Calu3 (cell line): ENCODE data around the gene TNP2. TPM values are rescaled to one million over a fixed set of nuclear protein-coding genes. Genes with fewer than 3 reads are reported as not detected.

Source experiments
- BruUV-seq: library from RNA; stranded (reverse); fragments of 400-500 nt; replicated peaks from 2 replicates; lab custom pipeline; 2021; lab: Mats Ljungman, UMichigan
- CTCF ChIA-PET: fragments of 300-600 bp; sonication (Branson Sonifier 250); formaldehyde crosslinking; loops from one replicate; lab custom pipeline; 2022; ENCODE audit warnings: antibody characterized with exemption; lab: Charles Lee
- DNase-seq: peaks from one replicate; pipeline ENCODE4 v3.0.0; 2022
- H3K27ac Mint-ChIP-seq: one replicate; pipeline ENCODE4 v1.8.0; 2022; ENCODE audit warnings: mixed read lengths; ENCODE audit not compliant: unreplicated experiment
- H3K27me3 Mint-ChIP-seq: one replicate; pipeline ENCODE4 v1.8.0; 2022; ENCODE audit warnings: mixed read lengths; ENCODE audit not compliant: unreplicated experiment
- H3K36me3 Mint-ChIP-seq: one replicate; pipeline ENCODE4 v1.8.0; 2022; ENCODE audit warnings: mild to moderate bottlenecking, moderate library complexity, mixed read lengths; ENCODE audit not compliant: insufficient read depth, unreplicated experiment
- H3K4me1 Mint-ChIP-seq: one replicate; pipeline ENCODE4 v1.8.0; 2022; ENCODE audit warnings: mild to moderate bottlenecking, low read depth, mixed read lengths; ENCODE audit not compliant: unreplicated experiment
- H3K4me3 Mint-ChIP-seq: one replicate; pipeline ENCODE4 v1.8.0; 2022; ENCODE audit warnings: mild to moderate bottlenecking, low read depth, moderate library complexity, mixed read lengths; ENCODE audit not compliant: unreplicated experiment
- H3K9me3 Mint-ChIP-seq: one replicate; pipeline ENCODE4 v1.8.0; 2022; ENCODE audit warnings: low read depth, mixed read lengths; ENCODE audit not compliant: unreplicated experiment
- intact Hi-C: fragments of 100-400 bp; cut with micrococcal nuclease; formaldehyde crosslinking; loops from one replicate; pipeline ENCODE4 v1.10.0; 2022; ENCODE audit not compliant: unreplicated experiment
- total RNA-seq: library from RNA; stranded (reverse); gene quantifications from 2 replicates; pipeline ENCODE4 v1.2.3, GENCODE V29; 2022
- TF ChIP-seq, protein P1 (sequence below): fragments of 200-600 bp; IDR thresholded peaks from one replicate; pipeline ENCODE4 v1.8.0; 2022; ENCODE audit warnings: antibody characterized with exemption; ENCODE audit not compliant: unreplicated experiment

TNP2 gene
- total RNA-seq, 1 experiment from 2014 or later: not detected

- Mint-ChIP-seq H3K36me3 (no peaks in the 10 kb centered on the region), H3K4me3 (no peak overlapping the region), H3K9me3 (no peaks in the 10 kb centered on the region), H3K27ac (no peak overlapping the region), H3K27me3 (no peaks in the 10 kb centered on the region), H3K4me1 (peaks cover 24% of the 10 kb centered on the region)
- intact Hi-C loops: no loop called here
- TF ChIP-seq, protein P1, sequence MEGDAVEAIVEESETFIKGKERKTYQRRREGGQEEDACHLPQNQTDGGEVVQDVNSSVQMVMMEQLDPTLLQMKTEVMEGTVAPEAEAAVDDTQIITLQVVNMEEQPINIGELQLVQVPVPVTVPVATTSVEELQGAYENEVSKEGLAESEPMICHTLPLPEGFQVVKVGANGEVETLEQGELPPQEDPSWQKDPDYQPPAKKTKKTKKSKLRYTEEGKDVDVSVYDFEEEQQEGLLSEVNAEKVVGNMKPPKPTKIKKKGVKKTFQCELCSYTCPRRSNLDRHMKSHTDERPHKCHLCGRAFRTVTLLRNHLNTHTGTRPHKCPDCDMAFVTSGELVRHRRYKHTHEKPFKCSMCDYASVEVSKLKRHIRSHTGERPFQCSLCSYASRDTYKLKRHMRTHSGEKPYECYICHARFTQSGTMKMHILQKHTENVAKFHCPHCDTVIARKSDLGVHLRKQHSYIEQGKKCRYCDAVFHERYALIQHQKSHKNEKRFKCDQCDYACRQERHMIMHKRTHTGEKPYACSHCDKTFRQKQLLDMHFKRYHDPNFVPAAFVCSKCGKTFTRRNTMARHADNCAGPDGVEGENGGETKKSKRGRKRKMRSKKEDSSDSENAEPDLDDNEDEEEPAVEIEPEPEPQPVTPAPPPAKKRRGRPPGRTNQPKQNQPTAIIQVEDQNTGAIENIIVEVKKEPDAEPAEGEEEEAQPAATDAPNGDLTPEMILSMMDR: no peak
- CTCF ChIA-PET: no interaction called here
- no TSS peak for BruUV-seq
- DNase-seq: no peak
These were observed 35.3 kb downstream of the TNP2 start for GRCh38 chr16:11233727-11234376.

- intact Hi-C loops: no loop called here
These were observed 36.0 kb downstream of the TNP2 start for GRCh38 chr16:11232852-11233726.

DNA sequence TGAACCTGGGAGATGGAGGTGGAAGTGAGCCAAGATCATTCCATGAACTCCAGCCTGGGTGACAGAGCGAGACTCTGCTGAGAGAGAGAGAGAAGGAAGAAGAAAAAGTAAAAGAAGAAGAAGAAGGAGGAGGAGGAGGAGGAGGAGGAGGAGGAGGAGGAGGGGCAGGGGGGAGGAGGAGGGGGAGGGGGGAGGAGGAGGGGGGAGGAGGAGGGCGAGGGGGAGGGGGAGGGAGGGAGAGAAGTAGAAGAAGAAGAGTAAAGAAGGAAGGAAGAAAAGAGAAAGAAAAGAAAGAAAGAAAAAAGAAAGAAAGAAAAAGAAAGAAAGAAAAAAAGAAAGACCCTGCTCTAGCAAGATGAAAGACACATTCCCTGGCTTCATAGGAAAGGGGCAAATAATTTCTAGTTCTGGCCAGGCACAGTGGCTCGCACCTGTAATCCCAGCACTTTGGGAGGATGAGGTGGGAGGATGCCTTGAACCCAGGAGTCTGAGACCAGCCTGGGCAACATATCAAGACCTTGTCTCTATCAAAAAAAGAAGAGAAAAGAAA lies 36.7 kb downstream of the TNP2 start:
- Mint-ChIP-seq H3K36me3 (no peaks in the 10 kb centered on the region), H3K27ac (no peak overlapping the region), H3K27me3 (no peaks in the 10 kb centered on the region), H3K4me3 (no peak overlapping the region), H3K4me1 (peaks cover 24% of the 10 kb centered on the region), H3K9me3 (no peaks in the 10 kb centered on the region)
- CTCF ChIA-PET: no interaction called here
- no peak for DNase-seq
- intact Hi-C loops: no loop called here
- TF ChIP-seq, protein P1: no peak
- BruUV-seq: no TSS peak

More at GRCh38 chr16:11232852-11233726, 36.0 kb downstream of the TNP2 start:
- peaks cover 24% of the 10 kb centered on the region for H3K4me1 Mint-ChIP-seq
- H3K27ac Mint-ChIP-seq: no peak overlapping the region
- CTCF ChIA-PET: no interaction called here
- H3K36me3 Mint-ChIP-seq: no peaks in the 10 kb centered on the region
- DNase-seq: no peak
- no peaks in the 10 kb centered on the region for H3K9me3 Mint-ChIP-seq
- no peaks in the 10 kb centered on the region for H3K27me3 Mint-ChIP-seq
- BruUV-seq: no TSS peak
- TF ChIP-seq, protein P1: no peak
- H3K4me3 Mint-ChIP-seq: no peak overlapping the region

DNA sequence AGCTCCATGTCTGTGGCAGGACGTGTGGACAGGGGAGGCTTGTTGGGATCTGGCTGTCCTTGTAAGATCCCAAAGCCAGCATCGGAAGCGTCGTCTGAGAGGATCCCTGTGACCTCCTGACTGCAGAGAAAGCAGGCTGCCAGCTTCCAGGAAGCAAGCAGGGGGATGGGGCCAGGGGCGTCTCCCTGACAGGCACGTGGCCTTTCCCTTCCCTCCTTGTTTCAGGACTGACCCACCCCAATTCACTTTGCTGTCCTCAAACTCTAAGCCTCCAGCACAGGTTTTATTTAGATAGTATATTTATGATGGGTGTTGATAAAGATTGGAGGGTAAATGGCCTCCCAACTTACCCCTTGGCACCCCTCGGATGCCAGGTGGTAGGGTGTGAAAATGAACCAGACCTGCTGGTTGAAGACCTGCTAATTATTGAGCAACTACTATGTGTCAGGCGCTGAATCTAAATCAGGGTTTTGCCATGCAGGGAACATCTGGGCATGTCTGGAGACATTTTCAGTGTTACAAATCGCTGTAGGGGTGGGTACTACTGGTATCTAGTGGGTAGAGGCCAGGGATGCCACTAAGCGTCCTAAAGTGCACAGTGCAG lies 37.7 kb downstream of the TNP2 start:
- H3K4me3 Mint-ChIP-seq: no peak overlapping the region
- H3K9me3 Mint-ChIP-seq: no peaks in the 10 kb centered on the region
- no peak overlapping the region for H3K27ac Mint-ChIP-seq
- H3K27me3 Mint-ChIP-seq: no peaks in the 10 kb centered on the region
- no TSS peak for BruUV-seq
- intact Hi-C loops: no loop called here
- no peaks in the 10 kb centered on the region for H3K36me3 Mint-ChIP-seq
- CTCF ChIA-PET: no interaction called here
- no peak for DNase-seq
- TF ChIP-seq, protein P1: no peak
- H3K4me1 Mint-ChIP-seq: peaks cover 24% of the 10 kb centered on the region
